HepG2 (cell line): ENCODE results near the gene IL3RA. TPM values are rescaled to one million over a fixed set of nuclear protein-coding genes. Genes with fewer than 3 reads are reported as not detected.
A peak's percentile ranks its signal among the peaks of the same experiment; 100 is the strongest.

Experiments used
- GFI1 ChIP-seq: sonication (generic); formaldehyde crosslinking; IDR thresholded peaks from 2 replicates; pipeline ENCODE4 v1.5.0; 2020; ENCODE audit warnings: missing genetic modification reagents, mild to moderate bottlenecking, borderline replicate concordance
- JDP2 ChIP-seq: sonication (generic); formaldehyde crosslinking; IDR thresholded peaks from 2 replicates; pipeline ENCODE4 v1.8.1; 2022; ENCODE audit warnings: missing genetic modification reagents, borderline replicate concordance
- NFIB ChIP-seq: sonication (generic); formaldehyde crosslinking; IDR thresholded peaks from 2 replicates; pipeline ENCODE4 v1.9.0; 2021; ENCODE audit warnings: missing genetic modification reagents, mild to moderate bottlenecking, borderline replicate concordance
- PHB2 ChIP-seq: fragments of 450-650 bp; IDR thresholded peaks from 2 replicates; pipeline ENCODE4 v1.6.1; 2018; ENCODE audit not compliant: partially characterized antibody
- PHF5A ChIP-seq: IDR thresholded peaks from one replicate; pipeline ENCODE4 v1.6.1; 2018; ENCODE audit warnings: low read depth, missing genetic modification reagents; ENCODE audit not compliant: unreplicated experiment
- PTBP1 ChIP-seq: fragments of 200-400 bp; formaldehyde crosslinking; IDR thresholded peaks from 2 replicates; pipeline ENCODE4 v1.6.1; 2018; ENCODE audit warnings: low read length, low read depth; ENCODE audit not compliant: poor library complexity, severe bottlenecking
- RAD51 ChIP-seq: fragments of 450-650 bp; IDR thresholded peaks from 2 replicates; pipeline ENCODE4 v1.6.1; 2016; ENCODE audit warnings: borderline replicate concordance
- RXRB ChIP-seq: IDR thresholded peaks from 2 replicates; pipeline ENCODE4 v1.6.1; 2016; ENCODE audit warnings: borderline replicate concordance, missing genetic modification reagents, missing compliant biosample characterization
- SCMH1 ChIP-seq: sonication (generic); formaldehyde crosslinking; IDR thresholded peaks from 2 replicates; pipeline ENCODE4 v1.9.0; 2021; ENCODE audit warnings: missing genetic modification reagents, mild to moderate bottlenecking, borderline replicate concordance
- SETDB1 ChIP-seq: sonication (generic); formaldehyde crosslinking; IDR thresholded peaks from 2 replicates; pipeline ENCODE4 v1.5.1; 2020; ENCODE audit warnings: missing genetic modification reagents, mild to moderate bottlenecking, borderline replicate concordance
- TBP ChIP-seq: sonication (generic); formaldehyde crosslinking; IDR thresholded peaks from 2 replicates; pipeline ENCODE4 v1.5.0; 2020; ENCODE audit warnings: missing genetic modification reagents
- TMF1 ChIP-seq: sonication (generic); formaldehyde crosslinking; IDR thresholded peaks from 2 replicates; pipeline ENCODE4 v1.8.1; 2022; ENCODE audit warnings: low read depth, missing genetic modification reagents
- ZNF20 ChIP-seq: sonication (generic); formaldehyde crosslinking; IDR thresholded peaks from 2 replicates; pipeline ENCODE4 v1.4.0; 2020; ENCODE audit warnings: mild to moderate bottlenecking, moderate library complexity, missing genetic modification reagents
- ZNF207 ChIP-seq: fragments of 450-650 bp; IDR thresholded peaks from 2 replicates; pipeline ENCODE4 v1.6.1; 2016; ENCODE audit warnings: antibody characterized with exemption, borderline replicate concordance
- ZNF225 ChIP-seq: sonication (generic); formaldehyde crosslinking; IDR thresholded peaks from 2 replicates; pipeline ENCODE4 v1.4.0; 2020; ENCODE audit warnings: mild to moderate bottlenecking, missing genetic modification reagents
- ZNF24 ChIP-seq: fragments of 450-650 bp; IDR thresholded peaks from 2 replicates; pipeline ENCODE4 v1.6.1; 2017; ENCODE audit warnings: antibody characterized with exemption, mild to moderate bottlenecking
- ZNF546 ChIP-seq: sonication (generic); formaldehyde crosslinking; conservative IDR thresholded peaks from 2 replicates; pipeline ENCODE4 v1.8.1; 2023; ENCODE audit warnings: mild to moderate bottlenecking, missing genetic modification reagents
- ZNF577 ChIP-seq: sonication (generic); formaldehyde crosslinking; IDR thresholded peaks from 2 replicates; pipeline ENCODE4 v1.4.0; 2020; ENCODE audit warnings: mild to moderate bottlenecking, low read depth, missing genetic modification reagents, borderline replicate concordance
- ZNF746 ChIP-seq: sonication (generic); formaldehyde crosslinking; IDR thresholded peaks from 2 replicates; pipeline ENCODE4 v1.8.0; 2022; ENCODE audit warnings: mild to moderate bottlenecking, missing genetic modification reagents
- ZNF747 ChIP-seq: sonication (generic); formaldehyde crosslinking; IDR thresholded peaks from 2 replicates; pipeline ENCODE4 v1.8.1; 2023; ENCODE audit warnings: missing genetic modification reagents, mild to moderate bottlenecking, borderline replicate concordance
- polyA plus RNA-seq, 8 experiments: library from polyadenylated mRNA; depleted of rRNA in 3 of 8; stranded (reverse) in 7 of 8; unstranded in 1 of 8; fragments of >200 nt; fragmentation: Illumina TruSeq in 4 of 8; extraction: Trizol in 4 of 8; gene quantifications; 2 replicates each; pipeline versions ENCODE4 v1.2.1 to v1.2.3, GENCODE V29; 2011 to 2016; ENCODE audit warnings: low read depth in 4 of 8, missing spikeins in 1 of 8, mixed read lengths in 1 of 8; ENCODE audit not compliant: insufficient read depth in 1 of 8
- total RNA-seq, 5 experiments: library from RNA; depleted of rRNA; stranded (reverse); fragments of >200 nt; fragmentation: Illumina TruSeq; extraction: Trizol; gene quantifications; 2 replicates each; pipeline ENCODE4 v1.2.3, GENCODE V29; 2016; ENCODE audit warnings: low read depth in 1 of 5
- TF ChIP-seq, protein P1 (sequence below): sonication (generic); formaldehyde crosslinking; IDR thresholded peaks from 2 replicates; pipeline ENCODE4 v1.9.0; 2021; ENCODE audit warnings: missing genetic modification reagents, borderline replicate concordance
- TF ChIP-seq, protein P2 (sequence below): sonication (generic); formaldehyde crosslinking; IDR thresholded peaks from 2 replicates; pipeline ENCODE4 v1.4.0; 2020; ENCODE audit warnings: mild to moderate bottlenecking, missing genetic modification reagents
- TF ChIP-seq, protein P3 (sequence below): sonication (generic); formaldehyde crosslinking; IDR thresholded peaks from 2 replicates; pipeline ENCODE4 v1.4.0; 2020; ENCODE audit warnings: missing genetic modification reagents
- TF ChIP-seq, protein P4 (sequence below): sonication (generic); formaldehyde crosslinking; IDR thresholded peaks from 2 replicates; pipeline ENCODE4 v1.8.0; 2022; ENCODE audit warnings: missing genetic modification reagents, low read depth, mild to moderate bottlenecking, borderline replicate concordance

The IL3RA gene
- total and polyA plus RNA-seq, 2 of the 13 experiments (the other 11 are each of a cell fraction or from before 2014, with no cell fraction given) = not detected

DNA sequence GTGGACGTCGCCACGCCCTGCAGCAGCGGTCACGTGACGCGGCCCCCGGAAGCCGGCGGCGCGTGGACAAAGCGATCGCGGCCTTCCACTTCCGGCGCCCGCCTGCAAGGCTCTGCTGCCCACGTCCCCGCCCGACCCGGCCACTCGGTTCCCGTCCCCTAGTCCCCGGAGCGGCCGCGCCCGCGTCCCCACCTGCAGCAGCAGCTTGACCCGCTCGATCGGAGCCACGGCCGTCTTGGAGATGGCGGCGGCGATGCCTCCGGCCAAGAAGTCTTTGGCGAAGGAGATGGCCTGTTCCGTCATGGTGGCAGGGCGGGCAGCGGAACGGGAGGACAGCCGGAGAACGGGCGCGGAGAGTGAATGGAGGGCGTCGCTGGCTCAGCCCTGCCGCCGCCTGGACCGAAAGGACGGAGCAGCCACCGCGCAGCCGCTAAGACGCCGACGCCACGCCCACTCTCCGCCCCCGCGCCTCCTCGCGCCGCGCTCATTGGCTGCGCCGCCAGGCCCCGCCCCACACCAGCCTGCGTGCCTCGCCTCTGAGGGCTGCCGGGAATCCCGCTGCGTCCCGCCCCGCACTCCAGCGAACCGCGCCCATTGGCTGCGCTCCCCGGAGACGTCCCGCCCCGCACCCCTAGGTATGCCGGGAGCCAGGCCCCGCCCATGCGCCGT, 55.3 kb downstream of the IL3RA start, which contains the start of gene SLC25A6 (continued):
- TF ChIP-seq, protein P1, sequence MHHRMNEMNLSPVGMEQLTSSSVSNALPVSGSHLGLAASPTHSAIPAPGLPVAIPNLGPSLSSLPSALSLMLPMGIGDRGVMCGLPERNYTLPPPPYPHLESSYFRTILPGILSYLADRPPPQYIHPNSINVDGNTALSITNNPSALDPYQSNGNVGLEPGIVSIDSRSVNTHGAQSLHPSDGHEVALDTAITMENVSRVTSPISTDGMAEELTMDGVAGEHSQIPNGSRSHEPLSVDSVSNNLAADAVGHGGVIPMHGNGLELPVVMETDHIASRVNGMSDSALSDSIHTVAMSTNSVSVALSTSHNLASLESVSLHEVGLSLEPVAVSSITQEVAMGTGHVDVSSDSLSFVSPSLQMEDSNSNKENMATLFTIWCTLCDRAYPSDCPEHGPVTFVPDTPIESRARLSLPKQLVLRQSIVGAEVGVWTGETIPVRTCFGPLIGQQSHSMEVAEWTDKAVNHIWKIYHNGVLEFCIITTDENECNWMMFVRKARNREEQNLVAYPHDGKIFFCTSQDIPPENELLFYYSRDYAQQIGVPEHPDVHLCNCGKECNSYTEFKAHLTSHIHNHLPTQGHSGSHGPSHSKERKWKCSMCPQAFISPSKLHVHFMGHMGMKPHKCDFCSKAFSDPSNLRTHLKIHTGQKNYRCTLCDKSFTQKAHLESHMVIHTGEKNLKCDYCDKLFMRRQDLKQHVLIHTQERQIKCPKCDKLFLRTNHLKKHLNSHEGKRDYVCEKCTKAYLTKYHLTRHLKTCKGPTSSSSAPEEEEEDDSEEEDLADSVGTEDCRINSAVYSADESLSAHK (CRISPR knock-in tag) = no peak
- TF ChIP-seq ZNF747 = peak; percentile 97
- TF ChIP-seq NFIB = no peak
- TF ChIP-seq ZNF24 = no peak
- peak; percentile 61 for TF ChIP-seq PTBP1
- TF ChIP-seq ZNF577 (CRISPR knock-in tag) = no peak
- no peak for TF ChIP-seq JDP2 (CRISPR knock-in tag)
- TF ChIP-seq ZNF225 = peak; percentile 92
- no peak for TF ChIP-seq PHB2
- TF ChIP-seq ZNF746 (CRISPR knock-in tag) = no peak
- TF ChIP-seq ZNF546 (CRISPR knock-in tag) = peak; percentile 13; the same call in 1 of the 2 replicates
- TF ChIP-seq RAD51 = peak; percentile 97
- TF ChIP-seq PHF5A (CRISPR knock-in tag) = peak; percentile 18
- no peak for TF ChIP-seq SETDB1 (CRISPR knock-in tag)
- no peak for TF ChIP-seq SCMH1 (CRISPR knock-in tag)
- TF ChIP-seq ZNF20 (CRISPR knock-in tag) = peak; percentile 66; the same call in 1 of the 2 replicates
- TF ChIP-seq, protein P2, sequence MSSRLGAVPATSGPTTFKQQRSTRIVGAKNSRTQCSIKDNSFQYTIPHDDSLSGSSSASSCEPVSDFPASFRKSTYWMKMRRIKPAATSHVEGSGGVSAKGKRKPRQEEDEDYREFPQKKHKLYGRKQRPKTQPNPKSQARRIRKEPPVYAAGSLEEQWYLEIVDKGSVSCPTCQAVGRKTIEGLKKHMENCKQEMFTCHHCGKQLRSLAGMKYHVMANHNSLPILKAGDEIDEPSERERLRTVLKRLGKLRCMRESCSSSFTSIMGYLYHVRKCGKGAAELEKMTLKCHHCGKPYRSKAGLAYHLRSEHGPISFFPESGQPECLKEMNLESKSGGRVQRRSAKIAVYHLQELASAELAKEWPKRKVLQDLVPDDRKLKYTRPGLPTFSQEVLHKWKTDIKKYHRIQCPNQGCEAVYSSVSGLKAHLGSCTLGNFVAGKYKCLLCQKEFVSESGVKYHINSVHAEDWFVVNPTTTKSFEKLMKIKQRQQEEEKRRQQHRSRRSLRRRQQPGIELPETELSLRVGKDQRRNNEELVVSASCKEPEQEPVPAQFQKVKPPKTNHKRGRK (CRISPR knock-in tag) = no peak
- no peak for TF ChIP-seq ZNF207
- TF ChIP-seq, protein P3, sequence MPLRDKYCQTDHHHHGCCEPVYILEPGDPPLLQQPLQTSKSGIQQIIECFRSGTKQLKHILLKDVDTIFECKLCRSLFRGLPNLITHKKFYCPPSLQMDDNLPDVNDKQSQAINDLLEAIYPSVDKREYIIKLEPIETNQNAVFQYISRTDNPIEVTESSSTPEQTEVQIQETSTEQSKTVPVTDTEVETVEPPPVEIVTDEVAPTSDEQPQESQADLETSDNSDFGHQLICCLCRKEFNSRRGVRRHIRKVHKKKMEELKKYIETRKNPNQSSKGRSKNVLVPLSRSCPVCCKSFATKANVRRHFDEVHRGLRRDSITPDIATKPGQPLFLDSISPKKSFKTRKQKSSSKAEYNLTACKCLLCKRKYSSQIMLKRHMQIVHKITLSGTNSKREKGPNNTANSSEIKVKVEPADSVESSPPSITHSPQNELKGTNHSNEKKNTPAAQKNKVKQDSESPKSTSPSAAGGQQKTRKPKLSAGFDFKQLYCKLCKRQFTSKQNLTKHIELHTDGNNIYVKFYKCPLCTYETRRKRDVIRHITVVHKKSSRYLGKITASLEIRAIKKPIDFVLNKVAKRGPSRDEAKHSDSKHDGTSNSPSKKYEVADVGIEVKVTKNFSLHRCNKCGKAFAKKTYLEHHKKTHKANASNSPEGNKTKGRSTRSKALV (CRISPR knock-in tag) = no peak
- TF ChIP-seq GFI1 (CRISPR knock-in tag) = peak; percentile 86
- peak; percentile 66; the same call in 1 of the 2 replicates for TF ChIP-seq TBP (CRISPR knock-in tag)
- TF ChIP-seq RXRB (CRISPR knock-in tag) = no peak
- TF ChIP-seq TMF1 (CRISPR knock-in tag) = peak; percentile 78; the same call in 1 of the 2 replicates
- TF ChIP-seq, protein P4, sequence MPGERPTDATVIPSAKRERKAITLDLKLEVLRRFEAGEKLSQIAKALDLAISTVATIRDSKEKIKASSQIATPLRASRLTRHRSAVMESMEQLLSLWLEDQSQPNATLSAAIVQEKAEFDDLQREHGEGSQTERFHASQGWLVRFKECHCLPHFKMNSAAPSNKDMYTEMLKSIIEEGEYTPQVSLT (CRISPR knock-in tag) = no peak
